ENCODE data around the gene TULP4. TPM values are rescaled to one million over a fixed set of nuclear protein-coding genes. Genes with fewer than 3 reads are reported as not detected.
"Not testable (repeated sequence)": the region's sequence is repeated elsewhere in the genome, so short reads cannot be mapped to it uniquely, and the experiment has no call there.

The TULP4 gene
- total RNA-seq, 1 experiment from 2014 or later, result 126 TPM

DNA sequence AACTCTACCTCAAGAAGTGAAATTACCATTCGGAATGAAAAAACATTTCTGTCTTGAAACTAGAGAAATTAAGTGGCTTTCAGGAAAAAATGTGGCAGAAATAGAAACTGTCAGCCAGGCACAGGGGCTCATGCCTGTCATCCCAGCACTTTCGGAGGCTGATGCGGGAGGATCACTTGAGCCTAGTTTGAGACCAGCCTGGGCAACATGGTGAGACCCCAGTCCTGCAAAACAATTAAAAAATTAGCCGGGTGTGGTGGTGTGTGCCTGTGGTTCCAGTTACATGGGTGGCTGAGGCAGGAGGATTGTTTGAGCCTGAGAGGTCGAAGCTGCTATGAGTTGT is 240.5 kb downstream of the TULP4 start:
- TF ChIP-seq, protein P1, sequence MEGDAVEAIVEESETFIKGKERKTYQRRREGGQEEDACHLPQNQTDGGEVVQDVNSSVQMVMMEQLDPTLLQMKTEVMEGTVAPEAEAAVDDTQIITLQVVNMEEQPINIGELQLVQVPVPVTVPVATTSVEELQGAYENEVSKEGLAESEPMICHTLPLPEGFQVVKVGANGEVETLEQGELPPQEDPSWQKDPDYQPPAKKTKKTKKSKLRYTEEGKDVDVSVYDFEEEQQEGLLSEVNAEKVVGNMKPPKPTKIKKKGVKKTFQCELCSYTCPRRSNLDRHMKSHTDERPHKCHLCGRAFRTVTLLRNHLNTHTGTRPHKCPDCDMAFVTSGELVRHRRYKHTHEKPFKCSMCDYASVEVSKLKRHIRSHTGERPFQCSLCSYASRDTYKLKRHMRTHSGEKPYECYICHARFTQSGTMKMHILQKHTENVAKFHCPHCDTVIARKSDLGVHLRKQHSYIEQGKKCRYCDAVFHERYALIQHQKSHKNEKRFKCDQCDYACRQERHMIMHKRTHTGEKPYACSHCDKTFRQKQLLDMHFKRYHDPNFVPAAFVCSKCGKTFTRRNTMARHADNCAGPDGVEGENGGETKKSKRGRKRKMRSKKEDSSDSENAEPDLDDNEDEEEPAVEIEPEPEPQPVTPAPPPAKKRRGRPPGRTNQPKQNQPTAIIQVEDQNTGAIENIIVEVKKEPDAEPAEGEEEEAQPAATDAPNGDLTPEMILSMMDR (IDR thresholded peaks at IDR 0.05; ENCODE audit: insufficient read depth in 1 of 2, low read depth in 1 of 2, low read length in 1 of 2, severe bottlenecking in 1 of 2, unreplicated experiment in 1 of 2), result no peak
- Mint-ChIP-seq H3K4me3 (ENCODE audit: unreplicated experiment) (no peak overlapping the region), H3K9me3 (ENCODE audit: unreplicated experiment) (no peaks in the 10 kb centered on the region), H3K27ac (ENCODE audit: unreplicated experiment) (no peak overlapping the region), H3K27me3 (ENCODE audit: insufficient read depth, unreplicated experiment) (no peaks in the 10 kb centered on the region), H3K36me3 (ENCODE audit: insufficient read depth, unreplicated experiment) (peaks cover 5% of the 10 kb centered on the region), H3K4me1 (ENCODE audit: low read depth, unreplicated experiment) (peaks cover 6% of the 10 kb centered on the region)
- H3K36me3 ChIP-seq (ENCODE audit: control insufficient read depth, insufficient read depth, low read length), result no peaks in the 10 kb centered on the region
- no peaks in the 10 kb centered on the region for H3K9me3 ChIP-seq
- BruUV-seq (replicated peaks), result no TSS peak
- no peak overlapping the region for H3K4me3 ChIP-seq (ENCODE audit: low read depth, low read length)
- intact Hi-C loops (cut with micrococcal nuclease; ENCODE audit: unreplicated experiment), result no loop called here
- H3K4me1 ChIP-seq, result no peaks in the 10 kb centered on the region
- H3K27me3 ChIP-seq (replicated peaks; ENCODE audit: control insufficient read depth, insufficient read depth, low read length), result no peaks in the 10 kb centered on the region
- POLR2A ChIA-PET, result no interaction called here
- CTCF ChIA-PET, result no interaction called here
- DNase-seq, result no peak

- Mint-ChIP-seq H3K4me3 (ENCODE audit: unreplicated experiment) (no peak overlapping the region), H3K27me3 (ENCODE audit: insufficient read depth, unreplicated experiment) (no peaks in the 10 kb centered on the region), H3K9me3 (ENCODE audit: unreplicated experiment) (no peaks in the 10 kb centered on the region), H3K4me1 (ENCODE audit: low read depth, unreplicated experiment) (peaks cover 6% of the 10 kb centered on the region), H3K27ac (ENCODE audit: unreplicated experiment) (no peak overlapping the region), H3K36me3 (ENCODE audit: insufficient read depth, unreplicated experiment) (no peaks in the 10 kb centered on the region)
- intact Hi-C loops (cut with micrococcal nuclease; ENCODE audit: unreplicated experiment), result no loop called here
- H3K9me3 ChIP-seq, result no peaks in the 10 kb centered on the region
- H3K4me1 ChIP-seq, result no peaks in the 10 kb centered on the region
- H3K27me3 ChIP-seq (replicated peaks; ENCODE audit: control insufficient read depth, insufficient read depth, low read length), result no peaks in the 10 kb centered on the region
- H3K4me3 ChIP-seq (ENCODE audit: low read depth, low read length), result no peak overlapping the region
- TF ChIP-seq, protein P1 (IDR thresholded peaks at IDR 0.05; ENCODE audit: insufficient read depth in 1 of 2, low read depth in 1 of 2, low read length in 1 of 2, severe bottlenecking in 1 of 2, unreplicated experiment in 1 of 2), result no peak
- H3K36me3 ChIP-seq (ENCODE audit: control insufficient read depth, insufficient read depth, low read length), result no peaks in the 10 kb centered on the region
- no TSS peak for BruUV-seq (replicated peaks)
- no peak for DNase-seq
- ChIA-PET POLR2A (no interaction called here), CTCF (no interaction called here)
Measured at GRCh38 chr6:158554611-158555361, 242.5 kb downstream of the TULP4 start.

DNA sequence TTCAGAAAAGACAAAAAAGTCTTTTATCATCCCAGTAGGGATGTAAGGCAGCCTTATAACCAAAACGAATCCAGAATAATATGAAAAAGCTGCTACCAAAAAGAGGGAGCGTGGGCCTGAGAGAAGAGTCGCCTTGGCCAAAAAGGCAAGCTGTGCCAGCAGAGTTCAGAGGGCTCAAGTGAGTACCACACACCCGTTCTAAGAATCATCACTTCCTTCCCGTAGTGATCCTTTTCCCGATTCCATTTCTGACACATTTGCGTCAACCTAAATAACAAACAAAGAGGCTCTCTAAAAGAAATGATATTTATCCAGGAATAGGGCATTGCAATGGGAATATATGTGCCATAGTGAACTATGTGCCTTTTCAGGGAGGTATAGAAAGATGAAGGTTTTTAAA is 243.8 kb downstream of the TULP4 start:
- Mint-ChIP-seq H3K27ac (ENCODE audit: unreplicated experiment) (no peak overlapping the region), H3K4me1 (ENCODE audit: low read depth, unreplicated experiment) (peaks cover 7% of the 10 kb centered on the region), H3K9me3 (ENCODE audit: unreplicated experiment) (no peaks in the 10 kb centered on the region), H3K4me3 (ENCODE audit: unreplicated experiment) (no peak overlapping the region), H3K36me3 (ENCODE audit: insufficient read depth, unreplicated experiment) (no peaks in the 10 kb centered on the region), H3K27me3 (ENCODE audit: insufficient read depth, unreplicated experiment) (no peaks in the 10 kb centered on the region)
- Histone ChIP-seq H3K4me3 (ENCODE audit: low read depth, low read length) (no peak overlapping the region), H3K4me1 (no peaks in the 10 kb centered on the region), H3K36me3 (ENCODE audit: control insufficient read depth, insufficient read depth, low read length) (no peaks in the 10 kb centered on the region), H3K27me3 (replicated peaks; ENCODE audit: control insufficient read depth, insufficient read depth, low read length) (no peaks in the 10 kb centered on the region), H3K9me3 (no peaks in the 10 kb centered on the region)
- DNase-seq, result no peak
- no TSS peak for BruUV-seq (replicated peaks)
- intact Hi-C loops (cut with micrococcal nuclease; ENCODE audit: unreplicated experiment), result no loop called here
- TF ChIP-seq, protein P1 (IDR thresholded peaks at IDR 0.05; ENCODE audit: insufficient read depth in 1 of 2, low read depth in 1 of 2, low read length in 1 of 2, severe bottlenecking in 1 of 2, unreplicated experiment in 1 of 2), result no peak
- CTCF ChIA-PET, result no interaction called here
- POLR2A ChIA-PET, result no interaction called here

- DNase-seq; H3K27me3 Mint-ChIP-seq (ENCODE audit: insufficient read depth, unreplicated experiment); H3K4me1 ChIP-seq; H3K27ac Mint-ChIP-seq (ENCODE audit: unreplicated experiment); H3K9me3 Mint-ChIP-seq (ENCODE audit: unreplicated experiment); H3K4me3 Mint-ChIP-seq (ENCODE audit: unreplicated experiment); POLR2A ChIA-PET; H3K36me3 ChIP-seq (ENCODE audit: control insufficient read depth, insufficient read depth, low read length); H3K27me3 ChIP-seq (replicated peaks; ENCODE audit: control insufficient read depth, insufficient read depth, low read length); H3K9me3 ChIP-seq; H3K4me3 ChIP-seq (ENCODE audit: low read depth, low read length); H3K36me3 Mint-ChIP-seq (ENCODE audit: insufficient read depth, unreplicated experiment); intact Hi-C loops (cut with micrococcal nuclease; ENCODE audit: unreplicated experiment); BruUV-seq (replicated peaks); CTCF ChIA-PET: not testable (repeated sequence)
- H3K4me1 Mint-ChIP-seq (ENCODE audit: low read depth, unreplicated experiment), result peaks cover 12% of the 10 kb centered on the region
Measured at GRCh38 chr6:158557110-158557509, 244.8 kb downstream of the TULP4 start.
